ENCODE measurements around the gene EVA1B.

The EVA1B gene

GRCh38 chr1:36323636-36324352 lies at the start of gene EVA1B:
TSS of gene EVA1B (minus strand) at chr1:36323645. CDS start at chr1:36323037, 608 bp downstream.
- no peak for DNase-seq (ENCODE audit: low read depth)

GRCh38 chr1:36372617-36373016 lies 49.2 kb upstream of the EVA1B start:
- DNase-seq (ENCODE audit: low read depth), result no peak

GRCh38 chr1:36369061-36369861 lies 45.8 kb upstream of the EVA1B start:
- peak; percentile 79 for DNase-seq (ENCODE audit: low read depth)

- DNase-seq (ENCODE audit: low read depth), result no peak
These were observed 44.4 kb upstream of the EVA1B start for GRCh38 chr1:36367798-36368197.

GRCh38 chr1:36367066-36367465 lies 43.6 kb upstream of the EVA1B start:
- DNase-seq (ENCODE audit: low read depth), result no peak

GRCh38 chr1:36366091-36366661 lies 42.7 kb upstream of the EVA1B start:
- DNase-seq (ENCODE audit: low read depth), result peak; percentile 35

- DNase-seq (ENCODE audit: low read depth), result no peak
These were observed 41.9 kb upstream of the EVA1B start for GRCh38 chr1:36365381-36365780.

- DNase-seq (ENCODE audit: low read depth), result no peak
These were observed 36.6 kb upstream of the EVA1B start for GRCh38 chr1:36359911-36360550.

- DNase-seq (ENCODE audit: low read depth), result no peak
These were observed 35.9 kb upstream of the EVA1B start for GRCh38 chr1:36359383-36359782.

GRCh38 chr1:36358514-36359084 lies 35.2 kb upstream of the EVA1B start:
- no peak for DNase-seq (ENCODE audit: low read depth)

- DNase-seq (ENCODE audit: low read depth), result no peak
These were observed 32.4 kb upstream of the EVA1B start for GRCh38 chr1:36355811-36356210.

GRCh38 chr1:36354486-36354885 lies 31.0 kb upstream of the EVA1B start:
- DNase-seq (ENCODE audit: low read depth), result no peak

GRCh38 chr1:36352910-36353878 lies 29.7 kb upstream of the EVA1B start:
- no peak for DNase-seq (ENCODE audit: low read depth)

- no peak for DNase-seq (ENCODE audit: low read depth)
These were observed 28.9 kb upstream of the EVA1B start for GRCh38 chr1:36352125-36352909.

- no peak for DNase-seq (ENCODE audit: low read depth)
These were observed 28.0 kb upstream of the EVA1B start for GRCh38 chr1:36351227-36351977.

GRCh38 chr1:36350659-36351226 lies 27.3 kb upstream of the EVA1B start:
- DNase-seq (ENCODE audit: low read depth), result peak; percentile 14

- DNase-seq (ENCODE audit: low read depth), result no peak
These were observed 26.4 kb upstream of the EVA1B start for GRCh38 chr1:36349839-36350238.

- no peak for DNase-seq (ENCODE audit: low read depth)
These were observed 25.8 kb upstream of the EVA1B start for GRCh38 chr1:36349241-36349671.

- DNase-seq (ENCODE audit: low read depth), result no peak
These were observed 23.4 kb upstream of the EVA1B start for GRCh38 chr1:36346741-36347370.
